Epidermal melanocyte (primary cell): ENCODE data around the gene KRTAP12-4.
"Not testable (repeated sequence)": the region's sequence is repeated elsewhere in the genome, so short reads cannot be mapped to it uniquely, and the experiment has no call there.

ENCODE experiments used
- DNase-seq: peaks from one replicate; pipeline ENCODE4 v3.0.0; 2011; ENCODE audit warnings: low spot score; ENCODE audit not compliant: insufficient read length

Gene KRTAP12-4

GRCh38 chr21:44636209-44637017 lies 18.0 kb downstream of the KRTAP12-4 start:
- no peak for DNase-seq

GRCh38 chr21:44632067-44632466 lies 22.4 kb downstream of the KRTAP12-4 start:
- DNase-seq = no peak

- DNase-seq = no peak
These were observed 24.0 kb downstream of the KRTAP12-4 start for GRCh38 chr21:44630440-44630839.

- DNase-seq = no peak
These were observed 25.6 kb downstream of the KRTAP12-4 start for GRCh38 chr21:44628707-44629391.

GRCh38 chr21:44627831-44628233 lies 26.6 kb downstream of the KRTAP12-4 start:
- not testable (repeated sequence) for DNase-seq

GRCh38 chr21:44627181-44627822 lies 27.2 kb downstream of the KRTAP12-4 start:
- DNase-seq = not testable (repeated sequence)

GRCh38 chr21:44626673-44627143 lies 27.8 kb downstream of the KRTAP12-4 start, which contains the start of gene KRTAP10-9:
KRTAP10-9 (plus strand) TSS chr21:44627093; CDS start chr21:44627172, 79 bp downstream.
- no peak for DNase-seq

- DNase-seq = no peak
These were observed 28.2 kb downstream of the KRTAP12-4 start for GRCh38 chr21:44626262-44626661.

GRCh38 chr21:44625756-44626155 lies 28.7 kb downstream of the KRTAP12-4 start:
- no peak for DNase-seq

- DNase-seq = no peak
These were observed 30.9 kb downstream of the KRTAP12-4 start for GRCh38 chr21:44623575-44623974.

GRCh38 chr21:44619886-44620285 lies 34.6 kb downstream of the KRTAP12-4 start:
- DNase-seq = no peak

- DNase-seq = no peak
These were observed 35.5 kb downstream of the KRTAP12-4 start for GRCh38 chr21:44618909-44619308.

- no peak for DNase-seq
These were observed 36.0 kb downstream of the KRTAP12-4 start for GRCh38 chr21:44618504-44618903.

GRCh38 chr21:44617071-44617501 lies 37.4 kb downstream of the KRTAP12-4 start:
- DNase-seq = no peak

GRCh38 chr21:44616591-44616926 lies 37.9 kb downstream of the KRTAP12-4 start:
- no peak for DNase-seq

- DNase-seq = no peak
These were observed 38.4 kb downstream of the KRTAP12-4 start for GRCh38 chr21:44615911-44616590.

- no peak for DNase-seq
These were observed 39.0 kb downstream of the KRTAP12-4 start for GRCh38 chr21:44615466-44615865.

- DNase-seq = no peak
These were observed 39.5 kb downstream of the KRTAP12-4 start for GRCh38 chr21:44614961-44615391.

- no peak for DNase-seq
These were observed 40.3 kb downstream of the KRTAP12-4 start for GRCh38 chr21:44614161-44614631.

GRCh38 chr21:44613386-44614155 lies 40.9 kb downstream of the KRTAP12-4 start:
- no peak for DNase-seq
